ENCODE measurements around the gene IFNLR1. TPM values are rescaled to one million over a fixed set of nuclear protein-coding genes. Genes with fewer than 3 reads are reported as not detected.
"Not testable (repeated sequence)": the region's sequence is repeated elsewhere in the genome, so short reads cannot be mapped to it uniquely, and the experiment has no call there.

Gene IFNLR1
- total and polyA plus RNA-seq, 12 donors = 1.8 to 11.5 (median 3.9) TPM

GRCh38 chr1:24209097-24209496 lies 22.0 kb upstream of the IFNLR1 start:
- DNase-seq = no peak
- Histone ChIP-seq H3K27ac (no peak overlapping the region), H3K4me1 (replicated peaks in 1 of 2) (no peaks in the 10 kb centered on the region), H3K9me3 (replicated peaks in 1 of 3) (no peaks in the 10 kb centered on the region), H3K4me3 (no peak overlapping the region), H3K27me3 (no peaks in the 10 kb centered on the region), H3K36me3 (replicated peaks in 1 of 2) (no peaks in the 10 kb centered on the region)
- intact Hi-C loops (cut with DNase I) = loop anchor here in 1 of 2 donors (10.0 kb wide), 1 partner anchor 426 kb away; no protein-coding TSS in a partner anchor
- no peak for TF ChIP-seq POLR2A (IDR thresholded peaks at IDR 0.05)
- no peak for TF ChIP-seq CTCF (IDR thresholded peaks at IDR 0.05)
- WGBS, 4 donors = 88 to 93% (median 92%) methylated on average over 5 of the region's 5 CpGs

- no peaks in the 10 kb centered on the region for H3K9me3 ChIP-seq (replicated peaks in 1 of 3)
- DNase-seq = no peak
- no peak overlapping the region for H3K4me3 ChIP-seq
- intact Hi-C loops (cut with DNase I) = loop anchor here in 1 of 2 donors (10.0 kb wide), 1 partner anchor 427 kb away; no protein-coding TSS in a partner anchor
- no peaks in the 10 kb centered on the region for H3K27me3 ChIP-seq
- H3K36me3 ChIP-seq (replicated peaks in 1 of 2) = no peaks in the 10 kb centered on the region
- H3K27ac ChIP-seq = no peak overlapping the region
- no peak for TF ChIP-seq POLR2A (IDR thresholded peaks at IDR 0.05)
- TF ChIP-seq CTCF (IDR thresholded peaks at IDR 0.05) = no peak
- WGBS, 4 donors = 82 to 85% (median 84%) methylated on average over 6 of the region's 6 CpGs
- H3K4me1 ChIP-seq (replicated peaks in 1 of 2) = no peaks in the 10 kb centered on the region
Observed at GRCh38 chr1:24207709-24208108, 20.6 kb upstream of the IFNLR1 start.

GRCh38 chr1:24207395-24207687 lies 20.3 kb upstream of the IFNLR1 start:
- not testable (repeated sequence) for H3K4me3 ChIP-seq; H3K27me3 ChIP-seq; H3K36me3 ChIP-seq (replicated peaks in 1 of 2); H3K9me3 ChIP-seq (replicated peaks in 1 of 3); H3K27ac ChIP-seq; H3K4me1 ChIP-seq (replicated peaks in 1 of 2)
- 52 to 67% (median 58%) methylated on average over 8 to 9 of the region's 9 CpGs for WGBS, 4 donors
- intact Hi-C loops (cut with DNase I) = loop anchor here in 1 of 2 donors (10.0 kb wide), 1 partner anchor 427 kb away; no protein-coding TSS in a partner anchor
- peak in 2 of 7 donors; percentile 33 to 58 for DNase-seq

GRCh38 chr1:24206516-24207394 lies 19.7 kb upstream of the IFNLR1 start:
- 50 to 67% (median 58%) methylated on average over 12 of the region's 12 CpGs for WGBS, 4 donors
- no peaks in the 10 kb centered on the region for H3K9me3 ChIP-seq (replicated peaks in 1 of 3)
- no peak overlapping the region for H3K4me3 ChIP-seq
- H3K27ac ChIP-seq = no peak overlapping the region
- no peak for DNase-seq
- no peak for TF ChIP-seq POLR2A (IDR thresholded peaks at IDR 0.05)
- TF ChIP-seq CTCF (IDR thresholded peaks at IDR 0.05) = no peak
- H3K4me1 ChIP-seq (replicated peaks in 1 of 2) = no peaks in the 10 kb centered on the region
- intact Hi-C loops (cut with DNase I) = loop anchor here in 1 of 2 donors (10.0 kb wide), 1 partner anchor 428 kb away; no protein-coding TSS in a partner anchor
- no peaks in the 10 kb centered on the region for H3K27me3 ChIP-seq
- no peaks in the 10 kb centered on the region for H3K36me3 ChIP-seq (replicated peaks in 1 of 2)
